Measurements from ENCODE around the gene HNRNPM.
"Not testable (repeated sequence)": the region's sequence is repeated elsewhere in the genome, so short reads cannot be mapped to it uniquely, and the experiment has no call there.

Gene HNRNPM

DNA sequence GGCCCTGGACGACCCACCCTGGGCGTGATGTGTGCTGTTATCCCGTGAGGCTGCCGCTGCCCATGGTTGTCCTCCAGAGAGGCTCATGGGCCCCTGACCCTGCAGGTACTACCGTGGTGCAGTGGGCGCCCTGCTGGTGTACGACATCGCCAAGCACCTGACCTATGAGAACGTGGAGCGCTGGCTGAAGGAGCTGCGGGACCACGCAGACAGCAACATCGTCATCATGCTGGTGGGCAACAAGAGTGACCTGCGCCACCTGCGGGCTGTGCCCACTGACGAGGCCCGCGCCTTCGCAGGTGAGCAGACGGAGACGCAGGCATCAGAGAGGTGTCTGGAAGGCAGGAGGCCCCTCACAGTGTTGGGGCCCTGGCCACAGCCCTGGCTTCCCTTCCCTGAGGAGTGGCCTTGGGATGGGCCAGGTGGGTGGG lies 42.8 kb upstream of the HNRNPM start:
- no peaks in the 10 kb centered on the region for H3K27me3 ChIP-seq (ENCODE audit: insufficient read depth, low read depth)
- H3K9ac ChIP-seq = no peak overlapping the region
- no peaks in the 10 kb centered on the region for H3K4me1 ChIP-seq (ENCODE audit: low read depth, poor library complexity, severe bottlenecking)
- H3K79me2 ChIP-seq (ENCODE audit: insufficient read depth, low read depth) = no peaks in the 10 kb centered on the region
- no peaks in the 10 kb centered on the region for H4K20me1 ChIP-seq (ENCODE audit: insufficient read depth)
- H3K4me3 ChIP-seq (IDR thresholded peaks at IDR 0.05; ENCODE audit: insufficient read depth, low read depth, low read length) = no peak overlapping the region
- no peak overlapping the region for H3K4me2 ChIP-seq
- TF ChIP-seq, protein P1, sequence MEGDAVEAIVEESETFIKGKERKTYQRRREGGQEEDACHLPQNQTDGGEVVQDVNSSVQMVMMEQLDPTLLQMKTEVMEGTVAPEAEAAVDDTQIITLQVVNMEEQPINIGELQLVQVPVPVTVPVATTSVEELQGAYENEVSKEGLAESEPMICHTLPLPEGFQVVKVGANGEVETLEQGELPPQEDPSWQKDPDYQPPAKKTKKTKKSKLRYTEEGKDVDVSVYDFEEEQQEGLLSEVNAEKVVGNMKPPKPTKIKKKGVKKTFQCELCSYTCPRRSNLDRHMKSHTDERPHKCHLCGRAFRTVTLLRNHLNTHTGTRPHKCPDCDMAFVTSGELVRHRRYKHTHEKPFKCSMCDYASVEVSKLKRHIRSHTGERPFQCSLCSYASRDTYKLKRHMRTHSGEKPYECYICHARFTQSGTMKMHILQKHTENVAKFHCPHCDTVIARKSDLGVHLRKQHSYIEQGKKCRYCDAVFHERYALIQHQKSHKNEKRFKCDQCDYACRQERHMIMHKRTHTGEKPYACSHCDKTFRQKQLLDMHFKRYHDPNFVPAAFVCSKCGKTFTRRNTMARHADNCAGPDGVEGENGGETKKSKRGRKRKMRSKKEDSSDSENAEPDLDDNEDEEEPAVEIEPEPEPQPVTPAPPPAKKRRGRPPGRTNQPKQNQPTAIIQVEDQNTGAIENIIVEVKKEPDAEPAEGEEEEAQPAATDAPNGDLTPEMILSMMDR (conservative IDR thresholded peaks at IDR 0.05; ENCODE audit: low read depth, low read length) = no peak
- no peak overlapping the region for H3K27ac ChIP-seq
- no peak overlapping the region for H2AFZ ChIP-seq (ENCODE audit: low read depth)
- H3K36me3 ChIP-seq (ENCODE audit: insufficient read depth) = no peaks in the 10 kb centered on the region

DNA sequence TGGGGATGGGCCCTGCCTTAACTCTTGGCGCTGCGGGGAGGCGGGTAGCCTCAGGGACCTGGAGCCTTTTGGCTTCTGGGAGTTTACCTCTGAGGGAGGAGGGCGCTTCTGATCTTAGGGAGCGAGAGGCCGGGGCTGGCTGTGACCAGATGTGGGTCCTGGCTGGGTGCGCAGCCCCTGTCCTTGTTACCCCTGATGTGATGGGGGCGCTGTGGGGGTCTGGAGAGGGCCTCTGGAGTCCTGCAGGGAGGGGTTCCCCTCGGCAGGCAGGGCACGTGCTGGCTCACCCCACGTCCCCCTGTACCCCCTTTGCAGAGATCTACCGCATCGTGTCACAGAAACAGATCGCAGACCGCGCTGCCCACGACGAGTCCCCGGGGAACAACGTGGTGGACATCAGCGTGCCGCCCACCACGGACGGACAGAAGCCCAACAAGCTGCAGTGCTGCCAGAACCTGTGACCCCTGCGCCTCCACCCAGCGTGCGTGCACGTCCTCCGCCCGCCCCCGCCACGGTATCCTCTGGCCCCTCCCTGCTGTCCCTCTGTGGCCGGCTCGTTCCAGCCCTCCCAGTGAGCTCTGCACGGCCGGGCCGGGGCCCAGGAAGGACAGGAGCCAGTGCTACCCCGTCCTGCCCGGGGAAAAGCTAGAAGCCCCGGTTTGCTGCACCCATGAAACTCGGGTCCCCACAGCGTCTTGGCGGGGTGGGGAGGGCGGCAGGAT lies 41.5 kb upstream of the HNRNPM start:
- Histone ChIP-seq H3K4me2 (no peak overlapping the region), H4K20me1 (ENCODE audit: insufficient read depth) (no peaks in the 10 kb centered on the region), H3K36me3 (ENCODE audit: insufficient read depth) (no peaks in the 10 kb centered on the region), H3K27ac (no peak overlapping the region), H3K9ac (no peak overlapping the region), H3K27me3 (ENCODE audit: insufficient read depth, low read depth) (no peaks in the 10 kb centered on the region), H3K79me2 (ENCODE audit: insufficient read depth, low read depth) (no peaks in the 10 kb centered on the region), H3K4me3 (IDR thresholded peaks at IDR 0.05; ENCODE audit: insufficient read depth, low read depth, low read length) (no peak overlapping the region), H3K4me1 (ENCODE audit: low read depth, poor library complexity, severe bottlenecking) (no peaks in the 10 kb centered on the region), H2AFZ (ENCODE audit: low read depth) (no peak overlapping the region)
- TF ChIP-seq, protein P1 (conservative IDR thresholded peaks at IDR 0.05; ENCODE audit: low read depth, low read length) = no peak

DNA sequence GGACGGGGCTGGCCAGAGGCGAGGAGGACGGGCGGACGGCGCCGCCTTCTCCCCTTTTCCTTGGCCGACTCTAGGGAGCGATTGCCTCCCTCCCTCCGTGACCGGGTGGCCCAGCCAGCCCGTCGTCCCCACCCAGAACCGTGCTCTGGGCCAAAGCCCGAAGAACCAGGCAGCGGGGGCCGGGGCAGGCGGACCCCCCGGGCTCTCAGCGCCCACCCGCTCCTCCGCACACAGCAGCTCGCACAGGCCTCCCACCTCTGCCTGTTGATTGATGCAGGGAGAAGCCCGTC lies 41.0 kb upstream of the HNRNPM start:
- no peak overlapping the region for H3K4me2 ChIP-seq
- TF ChIP-seq, protein P1 (conservative IDR thresholded peaks at IDR 0.05; ENCODE audit: low read depth, low read length) = no peak
- no peak overlapping the region for H3K27ac ChIP-seq
- H3K4me1 ChIP-seq (ENCODE audit: low read depth, poor library complexity, severe bottlenecking) = no peaks in the 10 kb centered on the region
- H3K27me3 ChIP-seq (ENCODE audit: insufficient read depth, low read depth) = no peaks in the 10 kb centered on the region
- H4K20me1 ChIP-seq (ENCODE audit: insufficient read depth) = no peaks in the 10 kb centered on the region
- no peaks in the 10 kb centered on the region for H3K79me2 ChIP-seq (ENCODE audit: insufficient read depth, low read depth)
- H2AFZ ChIP-seq (ENCODE audit: low read depth) = no peak overlapping the region
- H3K4me3 ChIP-seq (IDR thresholded peaks at IDR 0.05; ENCODE audit: insufficient read depth, low read depth, low read length) = no peak overlapping the region
- H3K36me3 ChIP-seq (ENCODE audit: insufficient read depth) = no peaks in the 10 kb centered on the region
- no peak overlapping the region for H3K9ac ChIP-seq

DNA sequence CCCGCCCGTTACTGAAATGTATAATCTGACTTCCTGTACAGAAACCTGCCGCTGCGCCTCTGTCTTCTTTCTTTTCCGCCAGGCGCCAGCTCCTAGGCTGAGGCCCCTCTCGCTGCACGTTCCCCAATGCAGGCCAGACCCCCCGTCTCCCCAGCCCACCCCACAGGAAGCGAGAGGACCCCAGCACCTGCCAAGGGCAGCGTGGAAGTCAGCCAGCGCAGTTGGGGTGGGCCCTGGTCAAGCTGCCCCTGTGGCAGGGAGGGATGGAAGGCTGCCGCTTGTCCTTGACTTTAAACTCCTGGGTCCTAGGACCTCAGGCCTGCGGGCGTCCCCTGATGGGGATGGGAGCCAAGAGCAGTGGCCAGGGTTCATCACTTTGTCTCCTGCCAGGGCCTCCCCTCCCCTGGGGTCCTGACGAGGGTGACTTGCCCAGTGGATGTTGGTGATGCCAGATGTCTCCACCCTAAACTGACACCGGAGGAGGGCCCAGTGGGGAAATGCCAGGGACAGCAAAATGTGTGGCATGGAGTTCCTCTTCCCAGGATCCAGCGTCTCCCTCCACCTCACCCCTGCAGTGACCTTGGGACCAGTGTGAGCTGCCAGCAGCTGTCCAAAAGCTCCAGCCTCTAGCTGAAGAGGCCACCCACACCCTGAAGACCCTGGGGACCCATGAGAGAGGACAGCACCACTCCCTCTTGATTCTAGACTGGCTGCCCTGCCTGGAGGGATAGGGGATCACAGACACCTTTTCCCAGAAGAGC lies 40.2 kb upstream of the HNRNPM start:
- Histone ChIP-seq H3K4me1 (ENCODE audit: low read depth, poor library complexity, severe bottlenecking) (no peaks in the 10 kb centered on the region), H3K4me2 (no peak overlapping the region), H3K4me3 (IDR thresholded peaks at IDR 0.05; ENCODE audit: insufficient read depth, low read depth, low read length) (no peak overlapping the region), H3K79me2 (ENCODE audit: insufficient read depth, low read depth) (no peaks in the 10 kb centered on the region), H3K27me3 (ENCODE audit: insufficient read depth, low read depth) (no peaks in the 10 kb centered on the region), H3K9ac (no peak overlapping the region), H4K20me1 (ENCODE audit: insufficient read depth) (no peaks in the 10 kb centered on the region), H3K27ac (no peak overlapping the region), H3K36me3 (ENCODE audit: insufficient read depth) (no peaks in the 10 kb centered on the region), H2AFZ (ENCODE audit: low read depth) (no peak overlapping the region)
- TF ChIP-seq, protein P1 (conservative IDR thresholded peaks at IDR 0.05; ENCODE audit: low read depth, low read length) = no peak

DNA sequence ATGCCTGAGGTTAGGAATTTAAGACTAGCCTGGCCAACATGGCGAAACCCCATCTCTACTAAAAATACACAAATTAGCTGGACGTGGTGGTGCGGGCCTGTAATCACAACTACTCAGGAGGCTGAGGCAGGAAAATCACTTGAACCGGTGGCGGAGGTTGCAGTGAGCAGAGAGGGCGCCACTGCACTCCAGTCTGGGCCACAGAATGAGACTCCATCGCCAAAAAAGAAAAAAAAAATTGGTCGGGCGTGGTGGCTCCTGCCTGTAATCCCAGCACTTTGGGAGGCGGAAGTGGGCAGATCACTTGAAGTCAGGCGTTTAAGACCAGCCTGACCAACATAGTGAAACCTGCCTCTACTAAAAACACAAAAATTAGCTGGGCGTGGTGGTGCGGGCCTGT lies 34.1 kb upstream of the HNRNPM start:
- not testable (repeated sequence) for H2AFZ ChIP-seq (ENCODE audit: low read depth); H3K4me2 ChIP-seq; H3K27ac ChIP-seq; H3K79me2 ChIP-seq (ENCODE audit: insufficient read depth, low read depth); H3K4me1 ChIP-seq (ENCODE audit: low read depth, poor library complexity, severe bottlenecking); H3K27me3 ChIP-seq (ENCODE audit: insufficient read depth, low read depth); H3K36me3 ChIP-seq (ENCODE audit: insufficient read depth); H3K4me3 ChIP-seq (IDR thresholded peaks at IDR 0.05; ENCODE audit: insufficient read depth, low read depth, low read length); H4K20me1 ChIP-seq (ENCODE audit: insufficient read depth); H3K9ac ChIP-seq
